PFSK-1 (cell line): ENCODE results near the gene KIRREL3.

Experiments
- FOXP2 ChIP-seq: optimal IDR thresholded peaks from 2 replicates; pipeline ENCODE3; 2011; ENCODE audit warnings: borderline replicate concordance, control low read depth, inconsistent platforms; ENCODE audit not compliant: insufficient read depth; ENCODE audit errors: extremely low read length, extremely low read depth
- POLR2AphosphoS5 ChIP-seq: IDR thresholded peaks from 2 replicates; pipeline ENCODE4 v1.6.1; 2012; ENCODE audit warnings: low read depth, mild to moderate bottlenecking, control low read depth, low read length, moderate library complexity
- SIN3A ChIP-seq: IDR thresholded peaks from 2 replicates; pipeline ENCODE4 v1.6.1; 2012; ENCODE audit warnings: mild to moderate bottlenecking, low read length, moderate library complexity, borderline replicate concordance; ENCODE audit not compliant: insufficient read depth
- TAF1 ChIP-seq: IDR thresholded peaks from 2 replicates; pipeline ENCODE4 v1.6.1; 2012; ENCODE audit warnings: low read length, control low read depth, borderline replicate concordance; ENCODE audit not compliant: insufficient read depth
- TF ChIP-seq, protein P1 (sequence below), 2 experiments: IDR thresholded peaks; 2 replicates each; pipeline versions ENCODE4 v1.6.1 to v1.8.0; 2011 to 2012; ENCODE audit warnings: low read depth in 2 of 2, low read length in 2 of 2, control low read depth in 1 of 2, inconsistent platforms in 1 of 2, mild to moderate bottlenecking in 1 of 2, moderate library complexity in 1 of 2; ENCODE audit not compliant: insufficient read depth in 1 of 2

Gene KIRREL3

DNA sequence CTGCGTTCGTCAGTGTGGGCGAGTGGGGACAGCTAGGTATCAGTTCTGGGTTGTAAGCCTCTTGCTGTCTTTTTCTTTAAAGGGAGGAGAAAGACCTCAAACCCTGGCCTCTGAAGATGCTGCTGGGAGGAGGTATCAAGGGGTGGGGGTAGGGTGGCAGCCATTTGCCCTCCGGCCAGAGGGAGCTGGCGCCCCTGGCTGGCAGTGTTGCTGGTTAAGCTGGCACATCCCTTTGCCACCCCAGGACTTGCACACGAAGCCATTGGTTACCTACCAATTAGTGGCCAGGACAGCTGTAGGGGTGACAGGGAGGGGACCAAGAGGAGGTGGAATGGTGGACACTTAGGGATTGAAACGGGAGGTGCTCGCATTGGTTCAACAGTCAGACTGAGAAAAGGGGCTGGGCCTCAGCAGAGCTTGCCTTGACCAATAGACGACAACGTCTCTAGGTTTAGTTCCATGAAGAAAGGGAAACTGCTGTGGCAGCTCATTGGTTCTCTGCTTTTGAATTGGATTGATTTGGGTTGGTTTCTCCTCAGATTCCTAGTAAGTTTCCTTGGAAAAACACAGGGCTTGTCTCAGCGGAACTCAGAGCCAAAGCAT lies 567.2 kb downstream of the KIRREL3 start:
- TF ChIP-seq, protein P1, sequence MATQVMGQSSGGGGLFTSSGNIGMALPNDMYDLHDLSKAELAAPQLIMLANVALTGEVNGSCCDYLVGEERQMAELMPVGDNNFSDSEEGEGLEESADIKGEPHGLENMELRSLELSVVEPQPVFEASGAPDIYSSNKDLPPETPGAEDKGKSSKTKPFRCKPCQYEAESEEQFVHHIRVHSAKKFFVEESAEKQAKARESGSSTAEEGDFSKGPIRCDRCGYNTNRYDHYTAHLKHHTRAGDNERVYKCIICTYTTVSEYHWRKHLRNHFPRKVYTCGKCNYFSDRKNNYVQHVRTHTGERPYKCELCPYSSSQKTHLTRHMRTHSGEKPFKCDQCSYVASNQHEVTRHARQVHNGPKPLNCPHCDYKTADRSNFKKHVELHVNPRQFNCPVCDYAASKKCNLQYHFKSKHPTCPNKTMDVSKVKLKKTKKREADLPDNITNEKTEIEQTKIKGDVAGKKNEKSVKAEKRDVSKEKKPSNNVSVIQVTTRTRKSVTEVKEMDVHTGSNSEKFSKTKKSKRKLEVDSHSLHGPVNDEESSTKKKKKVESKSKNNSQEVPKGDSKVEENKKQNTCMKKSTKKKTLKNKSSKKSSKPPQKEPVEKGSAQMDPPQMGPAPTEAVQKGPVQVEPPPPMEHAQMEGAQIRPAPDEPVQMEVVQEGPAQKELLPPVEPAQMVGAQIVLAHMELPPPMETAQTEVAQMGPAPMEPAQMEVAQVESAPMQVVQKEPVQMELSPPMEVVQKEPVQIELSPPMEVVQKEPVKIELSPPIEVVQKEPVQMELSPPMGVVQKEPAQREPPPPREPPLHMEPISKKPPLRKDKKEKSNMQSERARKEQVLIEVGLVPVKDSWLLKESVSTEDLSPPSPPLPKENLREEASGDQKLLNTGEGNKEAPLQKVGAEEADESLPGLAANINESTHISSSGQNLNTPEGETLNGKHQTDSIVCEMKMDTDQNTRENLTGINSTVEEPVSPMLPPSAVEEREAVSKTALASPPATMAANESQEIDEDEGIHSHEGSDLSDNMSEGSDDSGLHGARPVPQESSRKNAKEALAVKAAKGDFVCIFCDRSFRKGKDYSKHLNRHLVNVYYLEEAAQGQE (IDR thresholded peaks at IDR 0.05; ENCODE audit: insufficient read depth in 1 of 2, low read depth in 2 of 2, low read length in 2 of 2): no peak
- TF ChIP-seq POLR2AphosphoS5 (no peak), FOXP2 (no peak), SIN3A (no peak), TAF1 (no peak)

GRCh38 chr11:126432525-126432924 lies 568.0 kb downstream of the KIRREL3 start:
- TF ChIP-seq POLR2AphosphoS5 (no peak), SIN3A (no peak), TAF1 (no peak), FOXP2 (no peak)
- TF ChIP-seq, protein P1 (IDR thresholded peaks at IDR 0.05; ENCODE audit: insufficient read depth in 1 of 2, low read depth in 2 of 2, low read length in 2 of 2): no peak

GRCh38 chr11:126432065-126432461 lies 568.5 kb downstream of the KIRREL3 start:
- TF ChIP-seq SIN3A: no peak
- TF ChIP-seq, protein P1 (IDR thresholded peaks at IDR 0.05; ENCODE audit: insufficient read depth in 1 of 2, low read depth in 2 of 2, low read length in 2 of 2): no peak
- no peak for TF ChIP-seq TAF1
- TF ChIP-seq FOXP2: no peak
- TF ChIP-seq POLR2AphosphoS5: no peak

DNA sequence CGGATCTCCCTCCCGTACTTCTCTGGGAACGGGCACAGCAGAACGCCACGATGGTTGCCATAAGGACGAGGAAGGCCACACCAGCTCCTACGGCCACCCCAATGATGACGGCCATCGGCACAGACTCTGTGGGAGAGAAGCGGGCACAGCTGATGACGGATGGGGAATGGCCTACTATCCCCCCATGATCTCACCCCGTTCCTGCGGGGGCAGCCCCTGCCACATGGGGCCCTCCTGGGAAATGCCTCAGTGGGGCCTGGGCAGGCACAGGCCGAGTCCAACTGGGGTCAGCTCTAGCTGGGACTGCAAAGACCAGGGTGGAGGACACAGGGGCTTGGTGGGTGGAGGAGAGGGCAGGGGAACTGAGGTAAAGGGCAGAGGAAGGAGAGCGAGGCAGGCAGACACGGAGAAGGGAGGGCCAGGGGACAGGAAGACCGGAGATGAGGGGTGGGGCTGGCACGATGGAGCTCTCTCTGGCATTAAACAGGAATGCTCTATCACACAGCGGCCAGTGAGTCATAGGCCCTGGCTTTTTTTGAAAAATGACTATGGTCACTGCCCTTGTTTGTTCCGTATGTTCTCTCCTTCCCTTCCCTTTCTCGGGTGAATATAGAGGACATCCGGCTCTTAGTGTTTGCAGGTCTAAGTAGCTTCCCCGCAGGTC lies 569.0 kb downstream of the KIRREL3 start:
- TF ChIP-seq, protein P1 (IDR thresholded peaks at IDR 0.05; ENCODE audit: insufficient read depth in 1 of 2, low read depth in 2 of 2, low read length in 2 of 2): no peak
- TF ChIP-seq FOXP2: no peak
- no peak for TF ChIP-seq POLR2AphosphoS5
- no peak for TF ChIP-seq SIN3A
- TF ChIP-seq TAF1: no peak
